ENCODE measurements around the gene DDOST.

DNA sequence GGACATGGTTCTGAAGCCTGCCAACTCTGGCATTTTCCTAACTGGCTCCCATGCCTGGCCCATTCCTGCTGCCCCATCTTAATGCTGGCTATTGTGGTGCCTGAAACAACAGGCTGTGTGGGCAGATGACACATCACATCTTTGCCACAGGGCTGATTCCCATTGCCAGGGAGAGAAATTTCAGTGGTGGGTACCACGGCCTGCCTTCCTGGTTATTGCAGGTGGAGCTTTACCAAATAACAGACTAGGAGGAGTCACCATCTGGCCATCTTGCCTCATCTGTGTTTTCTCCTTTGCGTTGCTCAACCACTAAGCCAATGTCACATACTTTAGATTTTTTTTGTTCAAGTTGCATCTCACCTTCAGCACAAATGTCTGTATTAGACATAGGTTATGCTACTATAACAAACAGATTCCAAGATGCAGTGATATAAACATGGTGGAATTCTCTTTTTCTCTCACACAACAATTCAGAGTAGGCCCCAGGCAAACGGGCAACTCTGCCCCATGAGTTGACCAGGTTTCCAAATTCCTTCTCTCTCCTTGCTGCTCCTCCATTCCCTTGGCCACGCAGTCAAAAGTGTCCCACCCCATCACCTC lies 58.2 kb downstream of the DDOST start:
- TF ChIP-seq, protein P1, sequence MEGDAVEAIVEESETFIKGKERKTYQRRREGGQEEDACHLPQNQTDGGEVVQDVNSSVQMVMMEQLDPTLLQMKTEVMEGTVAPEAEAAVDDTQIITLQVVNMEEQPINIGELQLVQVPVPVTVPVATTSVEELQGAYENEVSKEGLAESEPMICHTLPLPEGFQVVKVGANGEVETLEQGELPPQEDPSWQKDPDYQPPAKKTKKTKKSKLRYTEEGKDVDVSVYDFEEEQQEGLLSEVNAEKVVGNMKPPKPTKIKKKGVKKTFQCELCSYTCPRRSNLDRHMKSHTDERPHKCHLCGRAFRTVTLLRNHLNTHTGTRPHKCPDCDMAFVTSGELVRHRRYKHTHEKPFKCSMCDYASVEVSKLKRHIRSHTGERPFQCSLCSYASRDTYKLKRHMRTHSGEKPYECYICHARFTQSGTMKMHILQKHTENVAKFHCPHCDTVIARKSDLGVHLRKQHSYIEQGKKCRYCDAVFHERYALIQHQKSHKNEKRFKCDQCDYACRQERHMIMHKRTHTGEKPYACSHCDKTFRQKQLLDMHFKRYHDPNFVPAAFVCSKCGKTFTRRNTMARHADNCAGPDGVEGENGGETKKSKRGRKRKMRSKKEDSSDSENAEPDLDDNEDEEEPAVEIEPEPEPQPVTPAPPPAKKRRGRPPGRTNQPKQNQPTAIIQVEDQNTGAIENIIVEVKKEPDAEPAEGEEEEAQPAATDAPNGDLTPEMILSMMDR (conservative IDR thresholded peaks at IDR 0.05 in 1 of 2, IDR thresholded peaks at IDR 0.05 in 1 of 2; ENCODE audit: extremely low read depth in 1 of 2, insufficient read depth in 1 of 2, low read depth in 1 of 2, low read length in 2 of 2), result no peak
- no peak for TF ChIP-seq EZH2 (IDR thresholded peaks at IDR 0.05; ENCODE audit: borderline replicate concordance, low read length)
